ENCODE data around the gene CFAP46. TPM values are rescaled to one million over a fixed set of nuclear protein-coding genes. Genes with fewer than 3 reads are reported as not detected.
"Not testable (repeated sequence)": the region's sequence is repeated elsewhere in the genome, so short reads cannot be mapped to it uniquely, and the experiment has no call there.

Gene CFAP46
- polyA plus RNA-seq, 6 donors from 2014 or later = 0.05 TPM; not detected in 5

DNA sequence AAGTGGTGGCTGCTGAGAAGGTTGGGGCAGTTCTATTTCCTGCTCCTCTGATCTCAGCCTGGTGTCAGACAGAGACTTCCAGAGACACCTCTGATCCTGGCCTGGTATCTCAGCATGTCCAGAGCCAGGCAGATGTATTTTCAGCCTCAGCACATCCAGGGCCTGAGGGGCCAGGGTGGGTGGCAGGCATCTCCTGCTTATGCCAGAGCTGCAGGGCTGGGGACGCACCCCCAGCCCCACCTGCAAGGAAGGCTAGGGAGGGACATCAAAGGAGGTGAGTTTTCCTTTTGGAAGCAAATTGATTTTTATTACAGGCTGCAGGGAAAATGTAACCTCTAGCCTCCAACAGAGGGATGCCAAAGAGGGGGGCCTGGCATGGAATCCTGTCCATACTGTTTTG is 36.7 kb downstream of the CFAP46 start:
- no peak for ATAC-seq (ENCODE audit: low read depth in 2 of 2)
- Mint-ChIP-seq H3K27ac (no peak overlapping the region), H3K4me1 (peaks cover 8 to 10% (median 8%) of the 10 kb centered on the region in 3 donors), H3K36me3 (no peaks in the 10 kb centered on the region), H3K27me3 (peaks cover 19 to 40% (median 22%) of the 10 kb centered on the region in 3 donors), H3K4me3 (no peak overlapping the region), H3K9me3 (peaks cover 3 to 11% (median 8%) of the 10 kb centered on the region in 7 donors)
- no peak for DNase-seq

DNA sequence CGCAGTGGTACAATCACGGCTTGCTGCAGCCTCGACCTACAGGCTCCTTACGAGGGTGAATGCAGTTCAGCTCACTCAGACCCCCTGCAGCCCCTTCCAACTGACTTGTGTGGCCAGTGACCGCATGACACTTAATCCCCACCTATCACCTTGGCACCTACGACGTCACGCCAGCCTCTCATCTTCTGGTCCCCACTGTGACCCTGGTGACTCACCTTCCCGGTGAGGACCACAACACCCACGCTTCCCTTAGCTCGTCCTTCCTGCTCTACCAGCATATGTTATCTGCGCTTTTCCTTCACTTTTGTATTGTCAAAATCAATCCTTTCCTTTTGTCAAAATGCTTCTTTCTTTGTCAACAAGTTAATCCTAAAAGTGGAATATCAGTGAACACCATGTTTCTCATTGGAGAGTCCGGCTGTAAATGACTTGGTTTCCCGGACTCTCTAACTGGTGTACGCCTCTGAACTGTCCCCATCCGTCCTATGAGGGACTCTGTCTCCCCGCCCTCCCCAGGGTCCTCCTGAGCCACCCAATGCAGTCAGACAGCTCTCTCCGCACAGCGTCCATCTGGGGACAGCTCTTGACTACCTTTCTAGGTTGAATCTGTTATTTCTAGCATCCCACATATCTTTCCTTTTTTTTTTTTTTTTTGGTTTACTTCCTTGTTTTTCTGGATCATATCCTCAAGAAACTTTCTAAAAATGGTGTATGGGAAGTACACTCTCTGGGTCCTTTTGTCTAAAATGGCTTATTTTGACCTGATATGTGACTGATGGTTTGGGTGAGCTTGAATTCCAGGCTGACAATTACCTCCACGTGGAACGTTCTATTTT is 37.3 kb downstream of the CFAP46 start:
- DNase-seq (no peak), ATAC-seq (ENCODE audit: low read depth in 2 of 2) (no peak)
- Mint-ChIP-seq H3K9me3 (peaks cover 3 to 13% (median 9%) of the 10 kb centered on the region in 7 donors), H3K27ac (peak overlapping the region in 1 of 6 donors; percentile 83), H3K4me1 (peaks cover 8 to 10% (median 8%) of the 10 kb centered on the region in 3 donors), H3K36me3 (no peaks in the 10 kb centered on the region), H3K27me3 (peaks cover 17 to 41% (median 24%) of the 10 kb centered on the region in 3 donors), H3K4me3 (peak overlapping the region in 2 of 8 donors; percentile 10 to 53)

DNA sequence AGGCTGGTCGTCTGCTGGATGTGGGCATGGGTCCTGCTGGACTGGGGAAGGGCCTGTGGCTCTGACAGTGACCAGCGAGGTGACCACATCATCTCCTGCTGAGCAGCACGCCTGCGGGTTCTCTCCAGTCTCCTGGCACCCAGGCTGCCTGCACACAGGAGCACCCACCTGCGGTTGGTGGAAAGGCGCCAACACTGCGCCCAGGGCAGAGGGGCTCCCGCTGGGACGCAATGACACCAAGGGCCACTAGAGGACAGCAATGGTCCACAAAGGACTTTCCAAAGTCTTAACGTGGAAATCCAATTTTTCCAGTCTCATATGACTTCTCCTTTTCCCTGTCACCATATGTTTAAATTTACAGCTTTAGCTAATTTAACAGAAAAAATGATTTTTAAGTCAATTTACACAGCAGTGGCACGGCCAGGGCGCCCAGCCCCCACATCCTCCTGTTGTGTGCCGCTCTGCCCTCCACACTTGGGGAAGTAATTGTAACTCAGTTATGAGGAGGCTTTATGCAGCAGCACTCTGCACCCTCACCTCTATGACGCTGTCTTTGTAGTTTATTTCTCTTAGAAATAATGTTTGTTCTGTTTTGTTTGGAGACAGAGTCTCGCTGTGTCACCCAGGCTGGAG is 38.1 kb downstream of the CFAP46 start:
- DNase-seq (peak; percentile 27), ATAC-seq (ENCODE audit: low read depth in 2 of 2) (peak; percentile 45 to 47)
- Mint-ChIP-seq H3K9me3 (peaks cover 3 to 13% (median 9%) of the 10 kb centered on the region in 7 donors), H3K36me3 (no peaks in the 10 kb centered on the region), H3K4me3 (peak overlapping the region in 1 of 8 donors; percentile 53), H3K4me1 (peaks cover 8 to 10% (median 8%) of the 10 kb centered on the region in 3 donors), H3K27me3 (peaks cover 17 to 41% (median 24%) of the 10 kb centered on the region in 3 donors), H3K27ac (no peak overlapping the region)

DNA sequence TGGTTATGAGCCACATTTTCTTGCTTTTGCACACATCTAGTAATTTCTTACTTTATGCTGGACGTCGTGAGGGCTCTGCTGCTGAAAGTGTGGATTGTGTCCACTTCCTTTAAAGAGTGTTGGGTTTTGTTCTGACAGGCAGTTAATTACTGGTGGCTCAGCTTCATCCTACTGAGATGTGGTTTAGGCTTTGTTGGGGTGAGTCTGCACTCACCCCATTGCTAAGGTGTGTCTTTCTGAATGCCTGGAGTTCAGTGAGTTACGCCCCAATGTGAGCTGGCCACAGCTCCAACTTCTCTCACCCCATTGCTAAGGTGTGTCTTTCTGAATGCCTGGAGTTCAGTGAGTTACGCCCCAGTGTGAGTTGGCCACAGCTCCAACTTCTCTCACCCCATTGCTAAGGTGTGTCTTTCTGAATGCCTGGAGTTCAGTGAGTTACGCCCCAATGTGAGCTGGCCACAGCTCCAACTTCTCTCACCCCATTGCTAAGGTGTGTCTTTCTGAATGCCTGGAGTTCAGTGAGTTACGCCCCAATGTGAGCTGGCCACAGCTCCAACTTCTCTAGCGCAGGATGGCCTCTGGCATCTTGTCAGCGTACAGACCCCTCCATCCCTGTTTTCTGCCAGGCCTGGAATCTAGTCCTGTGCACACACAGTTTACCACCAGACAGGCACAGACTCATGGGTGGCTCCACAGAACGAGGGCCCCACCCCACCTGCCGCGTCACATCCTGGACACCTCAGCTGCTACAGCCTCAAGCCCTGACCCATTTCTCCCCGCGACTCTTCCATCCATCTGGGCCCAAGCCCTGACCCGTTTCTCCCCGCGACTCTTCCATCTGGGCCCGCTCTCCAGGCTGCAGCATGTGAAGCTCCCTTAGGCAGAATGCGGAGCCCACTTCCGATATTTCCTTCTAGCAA is 39.5 kb downstream of the CFAP46 start:
- not testable (repeated sequence) for H3K36me3 Mint-ChIP-seq; H3K4me3 Mint-ChIP-seq; DNase-seq; ATAC-seq (ENCODE audit: low read depth in 2 of 2)
- H3K27me3 Mint-ChIP-seq = peaks cover 12 to 41% (median 24%) of the 10 kb centered on the region in 3 donors
- H3K4me1 Mint-ChIP-seq = peaks cover 8 to 10% (median 8%) of the 10 kb centered on the region in 3 donors
- peak overlapping the region in 2 of 6 donors; percentile 11 to 32 for H3K27ac Mint-ChIP-seq
- H3K9me3 Mint-ChIP-seq = peaks cover 3 to 13% (median 9%) of the 10 kb centered on the region in 7 donors

DNA sequence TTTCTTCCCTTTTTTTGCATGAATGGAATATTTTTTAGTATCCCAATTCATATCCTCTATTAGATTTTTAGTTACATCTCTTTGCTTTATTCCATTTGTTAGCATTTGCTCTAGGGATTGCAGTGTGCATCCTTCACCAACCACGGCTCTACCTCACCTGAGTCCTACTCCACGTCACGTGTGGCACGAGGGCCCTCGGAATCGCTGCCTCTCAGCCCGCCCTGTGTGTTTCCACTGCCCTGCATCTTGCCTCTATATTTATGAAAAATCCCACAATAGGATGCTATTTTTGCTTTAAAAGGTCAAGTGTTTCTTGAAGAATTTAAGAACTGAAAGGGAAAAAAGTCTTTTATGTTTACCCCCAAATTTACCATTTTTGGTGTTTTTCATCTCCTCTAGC is 41.0 kb downstream of the CFAP46 start:
- H3K27me3 Mint-ChIP-seq = peaks cover 17 to 41% (median 31%) of the 10 kb centered on the region in 3 donors
- ATAC-seq (ENCODE audit: low read depth in 2 of 2) (no peak), DNase-seq (no peak)
- no peak overlapping the region for H3K4me3 Mint-ChIP-seq
- H3K27ac Mint-ChIP-seq = no peak overlapping the region
- peaks cover 8 to 10% (median 8%) of the 10 kb centered on the region in 3 donors for H3K4me1 Mint-ChIP-seq
- H3K36me3 Mint-ChIP-seq = no peaks in the 10 kb centered on the region
- peaks cover 3 to 13% (median 9%) of the 10 kb centered on the region in 7 donors for H3K9me3 Mint-ChIP-seq

DNA sequence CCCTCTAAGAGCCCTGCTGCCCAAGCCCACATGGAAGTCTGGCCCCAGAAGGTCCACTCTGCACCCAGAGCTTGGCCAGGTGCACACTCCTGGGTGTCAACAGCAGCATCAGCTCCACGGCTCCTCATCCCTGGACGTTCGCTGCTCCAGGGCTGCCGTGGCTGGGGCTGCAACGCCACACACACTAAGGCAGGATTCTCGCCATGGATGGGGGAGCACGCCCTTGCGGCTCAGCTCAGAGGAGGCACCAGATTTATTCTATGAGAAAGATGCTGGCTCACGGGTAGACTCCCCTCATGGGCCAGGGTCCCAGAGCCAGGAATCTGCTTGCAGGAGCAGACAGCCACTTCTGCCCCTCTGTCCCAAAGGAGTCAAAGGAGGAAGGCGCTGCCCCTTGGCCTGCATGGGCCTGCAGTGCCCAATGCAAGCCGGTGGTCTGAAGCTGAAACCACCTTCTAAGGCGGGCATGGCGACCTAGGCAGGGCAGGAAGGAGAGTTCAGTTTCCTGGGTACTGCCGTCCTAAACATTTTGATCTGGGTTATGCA is 42.1 kb downstream of the CFAP46 start:
- Mint-ChIP-seq H3K9me3 (peaks cover 3 to 13% (median 9%) of the 10 kb centered on the region in 7 donors), H3K4me1 (peaks cover 8 to 10% (median 8%) of the 10 kb centered on the region in 3 donors), H3K4me3 (no peak overlapping the region), H3K27me3 (peaks cover 13 to 43% (median 30%) of the 10 kb centered on the region in 3 donors), H3K27ac (no peak overlapping the region), H3K36me3 (no peaks in the 10 kb centered on the region)
- ATAC-seq (ENCODE audit: low read depth in 2 of 2) = no peak
- DNase-seq = no peak

DNA sequence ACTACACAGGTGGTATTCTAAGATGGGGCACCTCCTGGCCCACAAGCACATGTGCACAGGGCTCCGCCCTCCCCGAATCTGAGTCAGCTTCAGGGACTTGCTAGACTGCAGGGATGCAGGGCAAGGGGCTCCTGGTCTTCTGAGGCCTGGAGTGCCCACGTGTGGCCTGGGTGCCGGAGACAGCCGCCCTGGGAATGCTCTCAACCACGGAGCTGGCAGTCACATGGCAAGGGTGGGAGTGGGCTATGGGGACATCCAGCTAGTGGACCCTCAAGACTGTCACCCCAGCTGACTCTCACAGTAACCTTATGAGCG is 42.7 kb downstream of the CFAP46 start:
- Mint-ChIP-seq H3K4me3 (no peak overlapping the region), H3K27ac (no peak overlapping the region), H3K27me3 (peaks cover 13 to 43% (median 28%) of the 10 kb centered on the region in 3 donors), H3K9me3 (peaks cover 3 to 13% (median 8%) of the 10 kb centered on the region in 7 donors), H3K36me3 (no peaks in the 10 kb centered on the region), H3K4me1 (peaks cover 3 to 6% (median 3%) of the 10 kb centered on the region in 3 donors)
- ATAC-seq (ENCODE audit: low read depth in 2 of 2) (no peak), DNase-seq (no peak)

DNA sequence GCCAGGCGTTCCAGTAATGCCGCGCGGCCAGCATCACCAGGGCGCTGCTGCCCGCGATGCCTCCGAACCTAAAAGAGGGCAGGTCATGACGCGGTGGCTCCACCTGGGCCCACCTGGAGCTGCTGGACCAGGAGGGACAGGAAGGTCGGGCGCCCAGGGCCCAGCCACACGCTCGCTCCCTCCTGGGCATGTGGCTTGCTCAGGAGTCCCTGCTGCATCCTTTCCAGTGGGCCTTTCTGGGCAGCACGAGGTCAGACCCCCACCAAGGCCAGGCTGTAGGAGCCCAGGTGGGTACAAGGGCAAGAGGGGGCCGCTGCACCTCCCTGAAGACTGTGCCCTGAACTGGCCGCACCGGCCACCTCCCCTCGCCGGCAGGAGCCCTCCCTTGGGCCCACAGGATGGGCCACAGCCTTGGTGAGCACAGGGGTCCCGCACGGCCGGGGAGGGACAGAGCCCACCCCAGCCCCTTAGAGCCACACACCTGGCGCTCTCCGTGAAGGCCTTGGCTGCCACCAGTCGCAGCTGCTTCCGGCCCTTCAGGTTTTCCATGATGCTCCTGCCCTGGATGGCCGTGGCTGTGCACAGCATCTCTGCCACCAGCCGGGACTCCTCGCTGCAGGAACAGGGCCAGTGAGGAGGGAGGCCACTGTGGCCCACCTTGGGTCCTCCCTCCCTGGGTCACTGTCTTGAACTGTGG is 43.2 kb downstream of the CFAP46 start:
- no peak overlapping the region for H3K27ac Mint-ChIP-seq
- H3K4me3 Mint-ChIP-seq = no peak overlapping the region
- DNase-seq (no peak), ATAC-seq (ENCODE audit: low read depth in 2 of 2) (no peak)
- H3K4me1 Mint-ChIP-seq = peaks cover 0 to 2% (median 0%) of the 10 kb centered on the region in 3 donors
- H3K9me3 Mint-ChIP-seq = peaks cover 3 to 13% (median 8%) of the 10 kb centered on the region in 7 donors
- peaks cover 16 to 46% (median 33%) of the 10 kb centered on the region in 3 donors for H3K27me3 Mint-ChIP-seq
- no peaks in the 10 kb centered on the region for H3K36me3 Mint-ChIP-seq

DNA sequence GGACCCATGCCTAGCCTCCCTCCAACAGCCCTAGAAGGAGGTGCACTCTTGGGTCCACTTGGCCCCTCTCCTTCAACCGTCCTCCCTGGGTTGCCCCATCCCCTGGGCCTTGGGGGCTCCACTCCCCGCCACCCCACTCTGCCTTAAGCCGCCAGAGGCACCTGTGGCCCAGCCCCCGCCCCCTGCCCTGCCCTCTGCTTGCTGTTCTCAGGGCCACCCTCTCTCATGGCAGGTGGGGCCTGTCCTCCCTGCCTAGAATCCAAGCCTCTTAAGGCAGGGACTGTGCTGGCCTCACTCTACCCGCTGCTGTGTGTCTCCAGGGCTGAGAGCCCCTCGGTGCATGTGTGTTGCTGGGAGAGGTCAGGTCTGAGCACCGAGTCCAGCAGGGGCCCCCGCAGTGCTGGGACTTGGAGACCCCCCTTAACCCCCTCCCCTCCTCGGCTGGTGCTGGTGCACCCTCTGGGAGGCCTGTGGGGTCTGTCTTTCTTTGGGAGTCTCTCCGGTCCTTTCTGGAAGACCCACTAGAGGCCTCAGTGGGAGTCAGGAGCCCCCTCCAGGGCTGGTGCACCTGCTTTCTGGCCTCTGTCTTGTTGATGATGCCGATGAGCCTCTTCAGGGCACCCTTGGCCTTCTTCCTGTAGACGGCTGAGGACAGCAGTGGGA is 43.8 kb downstream of the CFAP46 start:
- Mint-ChIP-seq H3K9me3 (peaks cover 3 to 13% (median 8%) of the 10 kb centered on the region in 7 donors), H3K4me1 (no peaks in the 10 kb centered on the region), H3K4me3 (no peak overlapping the region), H3K27ac (no peak overlapping the region), H3K27me3 (peaks cover 22 to 49% (median 37%) of the 10 kb centered on the region in 3 donors), H3K36me3 (no peaks in the 10 kb centered on the region)
- DNase-seq = no peak
- ATAC-seq (ENCODE audit: low read depth in 2 of 2) = no peak

DNA sequence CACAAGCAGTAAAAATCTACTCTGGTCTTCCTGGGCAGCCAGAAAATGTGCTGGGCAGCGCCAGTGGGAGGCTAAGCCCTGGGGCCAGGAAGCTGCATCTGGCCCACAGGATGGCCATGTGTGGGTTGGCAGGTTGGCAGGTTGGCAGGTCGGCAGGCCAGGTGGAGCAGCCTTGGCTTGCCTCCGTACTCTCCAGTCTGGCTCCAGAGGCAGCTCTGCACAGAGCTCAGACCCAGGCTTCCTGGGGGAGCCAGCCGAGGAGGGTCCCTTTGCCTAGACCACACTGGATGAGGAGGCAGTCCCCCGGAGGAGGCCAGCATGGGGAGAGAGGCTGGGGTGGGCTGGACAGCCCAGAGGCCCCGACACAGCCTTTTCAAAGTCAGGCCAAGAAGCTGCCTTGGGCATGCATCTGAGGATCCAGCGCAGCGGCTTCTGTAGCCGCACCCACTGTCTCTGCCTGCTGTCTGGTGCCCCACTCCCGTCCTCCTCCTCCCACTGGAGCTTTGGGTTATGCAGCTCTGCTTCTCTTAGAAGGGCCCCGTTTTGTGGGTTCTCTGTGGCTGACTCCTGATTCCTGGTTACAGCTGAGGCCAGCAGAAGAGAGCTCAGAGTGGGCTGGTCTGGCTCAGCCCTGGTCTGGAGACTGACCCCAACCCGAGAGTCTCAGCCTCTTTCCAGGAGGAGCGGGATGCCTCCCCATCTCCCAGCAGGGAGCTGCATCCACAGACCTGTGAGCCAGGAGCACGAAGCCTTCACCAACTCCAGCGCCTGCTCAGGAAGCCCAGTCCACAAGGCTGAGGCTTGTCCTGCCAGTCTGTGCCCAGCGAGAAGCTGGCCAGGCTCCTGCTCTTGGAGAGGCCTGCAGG is 44.6 kb downstream of the CFAP46 start:
- H3K27me3 Mint-ChIP-seq = peaks cover 23 to 50% (median 43%) of the 10 kb centered on the region in 3 donors
- no peak overlapping the region for H3K4me3 Mint-ChIP-seq
- no peaks in the 10 kb centered on the region for H3K4me1 Mint-ChIP-seq
- ATAC-seq (ENCODE audit: low read depth in 2 of 2) = no peak
- H3K27ac Mint-ChIP-seq = no peak overlapping the region
- DNase-seq = no peak
- no peaks in the 10 kb centered on the region for H3K36me3 Mint-ChIP-seq
- H3K9me3 Mint-ChIP-seq = peaks cover 3 to 13% (median 8%) of the 10 kb centered on the region in 7 donors

DNA sequence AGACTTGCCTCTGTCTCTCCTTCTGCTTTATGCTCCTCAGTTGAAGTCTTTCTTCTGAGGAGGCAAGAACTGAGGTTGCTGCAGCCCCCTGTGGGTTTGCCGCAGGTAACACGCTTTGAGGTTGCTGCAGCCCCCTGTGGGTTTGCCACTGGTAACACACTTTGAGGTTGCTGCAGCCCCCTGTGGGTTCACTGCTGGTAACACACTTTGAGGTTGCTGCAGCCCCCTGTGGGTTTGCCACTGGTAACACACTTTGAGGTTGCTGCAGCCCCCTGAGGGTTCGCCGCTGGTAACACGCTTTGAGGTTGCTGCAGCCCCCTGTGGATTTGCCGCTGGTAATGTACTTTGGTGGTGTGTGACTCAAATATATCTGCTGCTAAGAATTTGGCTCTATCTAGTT is 48.6 kb downstream of the CFAP46 start:
- not testable (repeated sequence) for H3K9me3 Mint-ChIP-seq; H3K4me3 Mint-ChIP-seq; H3K27ac Mint-ChIP-seq; ATAC-seq (ENCODE audit: low read depth in 2 of 2); DNase-seq; H3K4me1 Mint-ChIP-seq; H3K36me3 Mint-ChIP-seq
- peaks cover 30 to 51% (median 43%) of the 10 kb centered on the region in 3 donors for H3K27me3 Mint-ChIP-seq

Measured in naive B cell (primary cell).